PFSK-1 (cell line): Measurements from ENCODE around the gene SPTBN1.

Source experiments
- REST ChIP-seq, 2 experiments: IDR thresholded peaks; 2 replicates each; pipeline versions ENCODE4 v1.6.1 to v1.8.0; 2011 to 2012; ENCODE audit warnings: low read depth in 2 of 2, low read length in 2 of 2, control low read depth in 1 of 2, inconsistent platforms in 1 of 2, mild to moderate bottlenecking in 1 of 2, moderate library complexity in 1 of 2; ENCODE audit not compliant: insufficient read depth in 1 of 2
- SIN3A ChIP-seq: IDR thresholded peaks from 2 replicates; pipeline ENCODE4 v1.6.1; 2012; ENCODE audit warnings: mild to moderate bottlenecking, low read length, moderate library complexity, borderline replicate concordance; ENCODE audit not compliant: insufficient read depth

GRCh38 chr2:54536720-54537119 lies 80.6 kb downstream of the SPTBN1 start:
- TF ChIP-seq SIN3A: no peak
- no peak for TF ChIP-seq REST (IDR thresholded peaks at IDR 0.05; ENCODE audit: insufficient read depth in 1 of 2, low read depth in 2 of 2, low read length in 2 of 2)
